Right lobe of liver (tissue), 4 donors: ENCODE results near the gene NAALADL2.

Source experiments
- POLR2A ChIP-seq: fragments of 450-650 bp; IDR thresholded peaks from one replicate; pipeline ENCODE4 v1.6.1; 2017; ENCODE audit warnings: antibody characterized with exemption, mild to moderate bottlenecking
- TF ChIP-seq, protein P1 (sequence below), 4 donors: fragments of 200-600 bp in 3 of 4; fragments of 450-650 bp in 1 of 4; IDR thresholded peaks; one replicate each; pipeline versions ENCODE4 v1.5.1 to v1.8.0; 2016 to 2022; ENCODE audit warnings: antibody characterized with exemption in 4 of 4, mild to moderate bottlenecking in 2 of 4
- donor health status: DM: no; HTN: no; CAD: no.
- donor health status: DM: no; HTN: no; CAD: no.
- donor health status: DM: no; HTN: yes; CAD: no.

DNA sequence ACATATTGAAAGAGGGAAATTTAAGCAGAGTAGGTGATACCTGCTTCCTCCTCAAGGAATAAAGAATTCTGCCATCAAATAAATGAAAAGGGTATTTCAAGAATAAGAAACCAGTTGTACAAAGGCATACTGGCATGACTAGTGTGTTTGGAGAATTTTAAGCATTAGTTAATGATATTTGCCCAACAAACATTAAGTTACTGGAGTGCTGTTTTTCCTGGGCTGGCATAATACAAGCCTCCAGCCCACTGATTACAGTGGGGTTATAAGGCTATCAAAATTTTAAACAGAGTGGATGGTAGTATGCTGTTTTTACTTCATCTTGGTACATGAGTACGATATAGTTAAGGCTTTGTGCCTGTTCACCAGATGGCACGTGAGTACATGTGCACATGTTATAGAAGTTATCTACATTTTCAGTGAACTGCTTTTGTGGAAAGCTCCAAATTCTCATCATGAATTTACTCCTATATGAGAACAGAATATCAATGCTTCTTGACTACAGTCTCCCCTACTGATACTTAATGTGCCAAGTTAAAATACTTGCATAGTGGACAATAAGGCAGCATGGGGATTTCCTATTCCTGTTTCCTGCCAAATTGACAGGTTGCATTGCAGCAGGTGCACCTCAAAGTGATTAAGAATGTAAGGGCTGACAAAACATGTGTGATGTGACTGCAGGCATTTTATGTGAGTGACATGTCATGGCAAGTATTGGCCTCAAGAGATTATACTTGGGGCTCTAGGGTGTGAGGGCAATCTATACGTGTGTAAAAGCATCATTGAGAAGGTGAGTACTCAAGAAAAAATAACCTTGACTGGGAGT is 14.9 kb downstream of the NAALADL2 start:
- TF ChIP-seq, protein P1, sequence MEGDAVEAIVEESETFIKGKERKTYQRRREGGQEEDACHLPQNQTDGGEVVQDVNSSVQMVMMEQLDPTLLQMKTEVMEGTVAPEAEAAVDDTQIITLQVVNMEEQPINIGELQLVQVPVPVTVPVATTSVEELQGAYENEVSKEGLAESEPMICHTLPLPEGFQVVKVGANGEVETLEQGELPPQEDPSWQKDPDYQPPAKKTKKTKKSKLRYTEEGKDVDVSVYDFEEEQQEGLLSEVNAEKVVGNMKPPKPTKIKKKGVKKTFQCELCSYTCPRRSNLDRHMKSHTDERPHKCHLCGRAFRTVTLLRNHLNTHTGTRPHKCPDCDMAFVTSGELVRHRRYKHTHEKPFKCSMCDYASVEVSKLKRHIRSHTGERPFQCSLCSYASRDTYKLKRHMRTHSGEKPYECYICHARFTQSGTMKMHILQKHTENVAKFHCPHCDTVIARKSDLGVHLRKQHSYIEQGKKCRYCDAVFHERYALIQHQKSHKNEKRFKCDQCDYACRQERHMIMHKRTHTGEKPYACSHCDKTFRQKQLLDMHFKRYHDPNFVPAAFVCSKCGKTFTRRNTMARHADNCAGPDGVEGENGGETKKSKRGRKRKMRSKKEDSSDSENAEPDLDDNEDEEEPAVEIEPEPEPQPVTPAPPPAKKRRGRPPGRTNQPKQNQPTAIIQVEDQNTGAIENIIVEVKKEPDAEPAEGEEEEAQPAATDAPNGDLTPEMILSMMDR (IDR thresholded peaks at IDR 0.05), result no peak
- TF ChIP-seq POLR2A, result no peak
